HepG2 (cell line): ENCODE results near the gene CA10.

Experiments used
- POLR2AphosphoS2 ChIP-seq: IDR thresholded peaks from 2 replicates; pipeline ENCODE4 v1.6.1; 2011; ENCODE audit warnings: low read depth, low read length, improper control_type of control experiment
- RELA ChIP-seq: sonication (generic); formaldehyde crosslinking; IDR thresholded peaks from 2 replicates; pipeline ENCODE4 v1.4.0; 2020; ENCODE audit warnings: missing genetic modification reagents
- REST ChIP-seq, 2 experiments: IDR thresholded peaks; 2 replicates each; pipeline ENCODE4 v1.6.1; 2011 to 2012; ENCODE audit warnings: low read length in 2 of 2, borderline replicate concordance in 1 of 2, low read depth in 1 of 2, mild to moderate bottlenecking in 1 of 2, moderate library complexity in 1 of 2
- TBP ChIP-seq: sonication (generic); formaldehyde crosslinking; IDR thresholded peaks from 2 replicates; pipeline ENCODE4 v1.5.0; 2020; ENCODE audit warnings: missing genetic modification reagents
- TCF12 ChIP-seq, 2 experiments: fragments of 450-650 bp in 1 of 2; sonication (generic) in 1 of 2; formaldehyde crosslinking in 1 of 2; IDR thresholded peaks; 2 replicates each; pipeline versions ENCODE4 v1.6.1 to v1.8.0; 2017 to 2022; ENCODE audit warnings: antibody characterized with exemption in 1 of 2, mild to moderate bottlenecking in 1 of 2, missing genetic modification reagents in 1 of 2, moderate library complexity in 1 of 2
- ZBTB39 ChIP-seq: sonication (generic); formaldehyde crosslinking; IDR thresholded peaks from 2 replicates; pipeline ENCODE4 v1.5.0; 2020; ENCODE audit warnings: missing genetic modification reagents
- ZNF446 ChIP-seq: sonication (generic); formaldehyde crosslinking; IDR thresholded peaks from 2 replicates; pipeline ENCODE4 v1.5.0; 2020; ENCODE audit warnings: mild to moderate bottlenecking, missing genetic modification reagents
- ZNF558 ChIP-seq: sonication (generic); formaldehyde crosslinking; IDR thresholded peaks from 2 replicates; pipeline ENCODE4 v1.9.0; 2022; ENCODE audit warnings: mild to moderate bottlenecking, missing genetic modification reagents, borderline replicate concordance
- ZNF770 ChIP-seq: sonication (generic); formaldehyde crosslinking; IDR thresholded peaks from 2 replicates; pipeline ENCODE4 v1.5.0; 2020; ENCODE audit warnings: mild to moderate bottlenecking, missing genetic modification reagents
- ZNF777 ChIP-seq: sonication (generic); formaldehyde crosslinking; IDR thresholded peaks from 2 replicates; pipeline ENCODE4 v1.4.0; 2020; ENCODE audit warnings: missing genetic modification reagents

- TF ChIP-seq POLR2AphosphoS2, result no peak
- TF ChIP-seq ZNF777, result no peak
- no peak for TF ChIP-seq REST (IDR thresholded peaks at IDR 0.05; ENCODE audit: borderline replicate concordance in 1 of 2, low read depth in 1 of 2, low read length in 2 of 2)
- no peak for TF ChIP-seq ZNF558 (CRISPR knock-in tag)
- no peak for TF ChIP-seq ZBTB39 (CRISPR knock-in tag)
- TF ChIP-seq ZNF446 (CRISPR knock-in tag), result no peak
- TF ChIP-seq ZNF770 (CRISPR knock-in tag), result no peak
- TF ChIP-seq RELA, result no peak
- no peak for TF ChIP-seq TBP (CRISPR knock-in tag)
- no peak for TF ChIP-seq TCF12 (IDR thresholded peaks at IDR 0.05)
- TF ChIP-seq TCF12 (CRISPR knock-in tag; IDR thresholded peaks at IDR 0.05), result no peak
Observed at GRCh38 chr17:51947160-51947735, 211.3 kb downstream of the CA10 start.
